Nephron progenitor cell (in vitro differentiated cells): ENCODE results near the gene MRPL2.

ENCODE experiments used
- DNase-seq: peaks from one replicate; pipeline ENCODE4 v3.0.0; 2021
- H3K27ac Mint-ChIP-seq: 2 replicates; pipeline ENCODE4 v1.8.0; 2021; ENCODE audit warnings: mild to moderate bottlenecking, moderate library complexity, mixed read lengths
- H3K27me3 Mint-ChIP-seq: 2 replicates; pipeline ENCODE4 v1.8.0; 2021; ENCODE audit warnings: mild to moderate bottlenecking, low read depth, mixed read lengths; ENCODE audit not compliant: poor library complexity
- H3K36me3 Mint-ChIP-seq: 2 replicates; pipeline ENCODE4 v1.8.0; 2021; ENCODE audit warnings: low read depth, mixed read lengths
- H3K4me1 Mint-ChIP-seq: 2 replicates; pipeline ENCODE4 v1.8.0; 2021; ENCODE audit warnings: mixed read lengths
- H3K4me3 Mint-ChIP-seq: 2 replicates; pipeline ENCODE4 v1.8.0; 2021; ENCODE audit warnings: mild to moderate bottlenecking, moderate library complexity, mixed read lengths
- H3K9me3 Mint-ChIP-seq: 2 replicates; pipeline ENCODE4 v1.8.0; 2021; ENCODE audit warnings: mild to moderate bottlenecking, moderate library complexity, mixed read lengths
- CTCF ChIP-seq: fragments of 200-600 bp; sonication (generic); IDR thresholded peaks from 2 replicates; pipeline ENCODE4 v1.5.0; 2021; ENCODE audit warnings: antibody characterized with exemption

Gene MRPL2

GRCh38 chr6:43013097-43013842 is 46.0 kb downstream of the MRPL2 start:
- Mint-ChIP-seq H3K9me3 (no peaks in the 10 kb centered on the region), H3K4me3 (peak overlapping the region; percentile 93), H3K27me3 (no peaks in the 10 kb centered on the region), H3K36me3 (peaks cover 22% of the 10 kb centered on the region), H3K4me1 (peaks cover 57% of the 10 kb centered on the region), H3K27ac (peak overlapping the region; percentile 79)
- DNase-seq, result no peak
- TF ChIP-seq CTCF, result no peak

- Mint-ChIP-seq H3K27ac (no peak overlapping the region), H3K36me3 (peaks cover 22% of the 10 kb centered on the region), H3K9me3 (no peaks in the 10 kb centered on the region), H3K4me3 (peak overlapping the region; percentile 93), H3K4me1 (peaks cover 57% of the 10 kb centered on the region), H3K27me3 (no peaks in the 10 kb centered on the region)
- no peak for DNase-seq
- no peak for TF ChIP-seq CTCF
Observed at GRCh38 chr6:43012364-43012763, 46.9 kb downstream of the MRPL2 start.

GRCh38 chr6:43011207-43011606 is 48.0 kb downstream of the MRPL2 start:
- peak overlapping the region; percentile 29 for H3K4me3 Mint-ChIP-seq
- peaks cover 50% of the 10 kb centered on the region for H3K4me1 Mint-ChIP-seq
- no peak for TF ChIP-seq CTCF
- H3K9me3 Mint-ChIP-seq, result no peaks in the 10 kb centered on the region
- H3K27me3 Mint-ChIP-seq, result no peaks in the 10 kb centered on the region
- DNase-seq, result no peak
- peaks cover 22% of the 10 kb centered on the region for H3K36me3 Mint-ChIP-seq
- no peak overlapping the region for H3K27ac Mint-ChIP-seq

GRCh38 chr6:43009124-43009523 is 50.1 kb downstream of the MRPL2 start:
- Mint-ChIP-seq H3K27me3 (peaks cover 2% of the 10 kb centered on the region), H3K4me3 (no peak overlapping the region), H3K4me1 (peaks cover 34% of the 10 kb centered on the region), H3K9me3 (no peaks in the 10 kb centered on the region), H3K27ac (no peak overlapping the region), H3K36me3 (peaks cover 34% of the 10 kb centered on the region)
- DNase-seq, result peak; percentile 23
- no peak for TF ChIP-seq CTCF

GRCh38 chr6:43007126-43007525 is 52.1 kb downstream of the MRPL2 start:
- H3K36me3 Mint-ChIP-seq, result peaks cover 41% of the 10 kb centered on the region
- H3K27me3 Mint-ChIP-seq, result peaks cover 2% of the 10 kb centered on the region
- H3K4me1 Mint-ChIP-seq, result peaks cover 18% of the 10 kb centered on the region
- H3K27ac Mint-ChIP-seq, result peak overlapping the region; percentile 82
- H3K4me3 Mint-ChIP-seq, result no peak overlapping the region
- H3K9me3 Mint-ChIP-seq, result no peaks in the 10 kb centered on the region
- TF ChIP-seq CTCF, result no peak
- no peak for DNase-seq

- peaks cover 41% of the 10 kb centered on the region for H3K36me3 Mint-ChIP-seq
Observed at GRCh38 chr6:43006251-43006650, 53.0 kb downstream of the MRPL2 start.

More at GRCh38 chr6:43006251-43006650, 53.0 kb downstream of the MRPL2 start:
- H3K4me1 Mint-ChIP-seq, result peaks cover 11% of the 10 kb centered on the region
- no peaks in the 10 kb centered on the region for H3K9me3 Mint-ChIP-seq
- no peak for TF ChIP-seq CTCF
- no peak overlapping the region for H3K27ac Mint-ChIP-seq
- no peak overlapping the region for H3K4me3 Mint-ChIP-seq
- peaks cover 2% of the 10 kb centered on the region for H3K27me3 Mint-ChIP-seq
- no peak for DNase-seq
